Naive B cell (primary cell): ENCODE results near the gene GEMIN4. TPM values are rescaled to one million over a fixed set of nuclear protein-coding genes. Genes with fewer than 3 reads are reported as not detected.
"Not testable (repeated sequence)": the region's sequence is repeated elsewhere in the genome, so short reads cannot be mapped to it uniquely, and the experiment has no call there.

Experiments
- ATAC-seq, 2 donors: fragments of 150-1000 bp; cut with Tn5 transposase; 2 replicates each; pipeline ENCODE4 v1.10.0; 2021; ENCODE audit warnings: low read depth in 2 of 2, mild to moderate bottlenecking in 2 of 2, moderate library complexity in 2 of 2
- DNase-seq: peaks from one replicate; pipeline ENCODE4 v3.0.0; 2022
- H3K27ac Mint-ChIP-seq, 6 donors: one replicate each; pipeline ENCODE4 v1.8.0; 2020 to 2022; ENCODE audit warnings: mild to moderate bottlenecking in 6 of 6, mixed read lengths in 6 of 6, moderate library complexity in 5 of 6, inconsistent platforms in 2 of 6
- H3K27me3 Mint-ChIP-seq, 3 donors: one replicate each; pipeline ENCODE4 v1.8.0; 2021 to 2022; ENCODE audit warnings: mixed read lengths in 3 of 3, mild to moderate bottlenecking in 1 of 3
- H3K36me3 Mint-ChIP-seq, 2 donors: one replicate each; pipeline ENCODE4 v1.8.0; 2020 to 2022; ENCODE audit warnings: mixed read lengths in 2 of 2, inconsistent platforms in 1 of 2, mild to moderate bottlenecking in 1 of 2
- H3K4me1 Mint-ChIP-seq, 3 donors: one replicate each; pipeline ENCODE4 v1.8.0; 2020 to 2022; ENCODE audit warnings: mixed read lengths in 3 of 3, inconsistent platforms in 1 of 3, mild to moderate bottlenecking in 1 of 3, moderate library complexity in 1 of 3
- H3K4me3 Mint-ChIP-seq, 8 donors: one replicate each; pipeline ENCODE4 v1.8.0; 2020 to 2022; ENCODE audit warnings: mild to moderate bottlenecking in 8 of 8, mixed read lengths in 8 of 8, moderate library complexity in 8 of 8, inconsistent platforms in 2 of 8
- H3K9me3 Mint-ChIP-seq, 7 donors: one replicate each; pipeline ENCODE4 v1.8.0; 2020 to 2022; ENCODE audit warnings: mixed read lengths in 7 of 7, mild to moderate bottlenecking in 5 of 7, inconsistent platforms in 2 of 7, moderate library complexity in 1 of 7
- polyA plus RNA-seq, 6 donors: library from polyadenylated mRNA; unstranded; fragments of 300-500 nt; fragmentation: Illumina TruSeq; gene quantifications; one replicate each; pipeline ENCODE4 v1.2.3, GENCODE V29; 2021; ENCODE audit warnings: low read depth in 6 of 6

Gene GEMIN4
- polyA plus RNA-seq, 6 donors from 2014 or later: 22.8 to 37.8 (median 26.2) TPM

DNA sequence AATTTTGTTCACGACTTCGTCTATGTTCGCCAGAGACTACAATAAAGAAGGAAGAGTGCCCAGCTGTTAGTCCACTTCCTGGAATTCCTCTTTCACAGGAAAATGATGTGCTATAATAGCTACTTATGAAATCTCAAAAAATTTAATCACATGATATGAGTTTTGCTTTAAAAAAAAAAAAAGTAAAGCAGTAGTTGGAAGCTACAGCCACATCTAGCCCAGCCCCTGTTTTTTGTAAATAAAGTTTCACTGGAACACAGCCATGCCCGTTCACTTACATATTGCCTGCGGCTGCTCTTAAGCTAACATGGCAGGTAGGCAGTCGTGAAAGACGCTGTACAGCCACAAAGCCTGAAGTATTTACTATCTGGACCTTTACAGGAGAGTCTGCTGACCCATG is 52.7 kb downstream of the GEMIN4 start:
- H3K4me3 Mint-ChIP-seq: no peak overlapping the region
- DNase-seq (no peak), ATAC-seq (no peak)
- peaks cover 0 to 2% (median 0%) of the 10 kb centered on the region in 3 donors for H3K4me1 Mint-ChIP-seq
- peaks cover 16 to 17% of the 10 kb centered on the region in 2 donors for H3K36me3 Mint-ChIP-seq
- no peak overlapping the region for H3K27ac Mint-ChIP-seq
- H3K27me3 Mint-ChIP-seq: no peaks in the 10 kb centered on the region
- no peaks in the 10 kb centered on the region for H3K9me3 Mint-ChIP-seq

DNA sequence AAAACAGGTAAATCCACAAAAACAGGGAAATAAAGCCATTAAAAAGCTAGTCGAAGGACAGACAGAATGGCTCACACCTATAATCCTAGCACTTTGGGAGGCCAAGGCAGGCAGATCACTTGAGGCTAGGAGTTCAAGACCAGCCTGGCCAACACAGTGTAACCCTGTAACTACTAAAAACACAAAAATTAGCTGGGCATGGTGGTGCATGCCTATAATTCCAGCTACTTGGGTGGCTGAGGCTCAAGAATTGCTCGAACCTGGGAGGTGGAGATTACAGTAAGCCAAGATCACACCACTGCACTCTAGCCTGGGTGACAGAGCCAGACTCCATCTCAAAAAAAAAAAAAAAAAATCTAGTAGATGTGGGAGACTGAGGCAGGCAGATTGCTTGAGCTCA is 54.0 kb downstream of the GEMIN4 start:
- not testable (repeated sequence) for DNase-seq, H3K27ac Mint-ChIP-seq, H3K9me3 Mint-ChIP-seq, H3K4me3 Mint-ChIP-seq, H3K4me1 Mint-ChIP-seq, ATAC-seq, H3K27me3 Mint-ChIP-seq
- H3K36me3 Mint-ChIP-seq: peaks cover 17 to 19% of the 10 kb centered on the region in 2 donors

DNA sequence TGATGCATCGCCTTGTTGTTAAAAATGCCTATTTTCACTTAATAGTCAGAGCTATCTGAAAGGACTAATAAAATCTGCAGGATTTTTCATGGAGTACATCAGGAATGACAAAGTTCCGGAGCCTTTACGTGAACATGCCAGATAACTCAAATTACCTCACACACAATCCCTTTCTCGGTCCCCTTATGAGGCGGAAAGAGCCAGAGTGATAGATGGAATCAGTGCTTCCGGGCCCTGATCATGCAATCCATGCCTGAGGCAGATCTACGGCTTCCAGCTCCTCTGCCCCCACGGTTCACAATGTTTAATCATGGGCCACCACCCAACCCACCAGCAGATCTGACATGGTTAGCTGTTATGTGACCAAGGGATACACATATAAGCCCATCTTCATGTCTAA is 54.4 kb downstream of the GEMIN4 start:
- Mint-ChIP-seq H3K4me3 (no peak overlapping the region), H3K36me3 (peaks cover 17 to 19% of the 10 kb centered on the region in 2 donors), H3K9me3 (no peaks in the 10 kb centered on the region), H3K27ac (peak overlapping the region in 1 of 6 donors; percentile 28), H3K27me3 (no peaks in the 10 kb centered on the region), H3K4me1 (peaks cover 0 to 2% (median 0%) of the 10 kb centered on the region in 3 donors)
- DNase-seq (no peak), ATAC-seq (no peak)

DNA sequence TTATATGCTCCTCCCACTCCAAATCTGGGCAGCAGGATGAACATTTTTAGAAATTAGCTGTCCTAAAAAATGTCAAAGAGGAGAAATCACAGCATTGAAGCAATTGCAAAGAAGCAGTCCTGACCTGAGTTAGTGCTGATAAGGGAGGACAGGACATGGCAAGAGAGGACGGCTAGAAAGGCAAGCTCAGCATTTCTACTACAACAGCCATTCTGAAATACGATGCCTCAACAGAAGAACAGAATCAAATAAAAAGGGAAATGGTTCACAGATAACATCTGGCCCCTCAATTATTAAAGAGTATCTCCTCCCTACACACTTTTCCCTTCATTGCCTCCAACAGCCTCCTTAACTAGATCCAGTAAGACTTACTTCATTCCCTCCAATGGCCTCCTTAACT is 55.7 kb downstream of the GEMIN4 start:
- no peak for DNase-seq
- peaks cover 0 to 2% (median 0%) of the 10 kb centered on the region in 3 donors for H3K4me1 Mint-ChIP-seq
- no peaks in the 10 kb centered on the region for H3K27me3 Mint-ChIP-seq
- peaks cover 17 to 24% of the 10 kb centered on the region in 2 donors for H3K36me3 Mint-ChIP-seq
- H3K9me3 Mint-ChIP-seq: no peaks in the 10 kb centered on the region
- H3K27ac Mint-ChIP-seq: no peak overlapping the region
- ATAC-seq: no peak
- no peak overlapping the region for H3K4me3 Mint-ChIP-seq

Other genes with a start within 250 kb of the GEMIN4 start
- 10 to 100 TPM in 3 of 6 donors, 1 to 10 TPM in 3; 5.4 to 16.9 (median 10.4) TPM for gene VPS53, start 37.4 kb downstream of the GEMIN4 start, polyA plus RNA-seq
- under 1 TPM in 4 of 6 donors, not detected in 2; 0.10 to 0.64 (median 0.38) TPM for gene TLCD3A, start 19.7 kb downstream of the GEMIN4 start, polyA plus RNA-seq
- 10 to 100 TPM; 68.9 to 83.9 (median 81.3) TPM for gene GLOD4, start 30.0 kb upstream of the GEMIN4 start, polyA plus RNA-seq
- gene MRM3, start 30.1 kb upstream of the GEMIN4 start, polyA plus RNA-seq: 10 to 100 TPM; 25.2 to 61.9 (median 33.0) TPM
- gene NXN, start 227.5 kb upstream of the GEMIN4 start, polyA plus RNA-seq: under 1 TPM in 2 of 6 donors, not detected in 4; 0.36 to 0.40 TPM
- gene TIMM22, start 244.9 kb upstream of the GEMIN4 start, polyA plus RNA-seq: 10 to 100 TPM; 20.9 to 24.0 (median 22.7) TPM